Panc1 (cell line): Measurements from ENCODE around the gene SIAH3. TPM values are rescaled to one million over a fixed set of nuclear protein-coding genes. Genes with fewer than 3 reads are reported as not detected.

ENCODE experiments used
- ATAC-seq: fragments of 200-7000 bp; cut with Tn5 transposase; 2 replicates; pipeline ENCODE4 v1.9.1; 2020; ENCODE audit warnings: mild to moderate bottlenecking, moderate library complexity
- BruUV-seq: library from RNA; stranded (reverse); fragments of 400-500 nt; replicated peaks from 2 replicates; lab custom pipeline; 2021; lab: Mats Ljungman, UMichigan
- CTCF ChIA-PET: fragments of 300-600 bp; sonication (Branson Sonifier 250); formaldehyde crosslinking; loops from one replicate; lab custom pipeline; 2022; ENCODE audit warnings: antibody characterized with exemption; lab: Charles Lee
- POLR2A ChIA-PET: fragments of 300-600 bp; sonication (Branson Sonifier 250); formaldehyde crosslinking; loops from one replicate; lab custom pipeline; 2022; ENCODE audit warnings: antibody characterized with exemption; lab: Charles Lee
- DNase-seq: peaks from one replicate; pipeline ENCODE4 v3.0.0-alpha.2; 2010; ENCODE audit warnings: low read depth, low spot score
- H3K27ac ChIP-seq: 2 replicates; pipeline ENCODE4 v1.5.1; 2011; ENCODE audit warnings: mild to moderate bottlenecking, low read length, inconsistent platforms
- H3K27me3 ChIP-seq: fragments of 200-500 bp; sonication (Bioruptor generic); 2 replicates; pipeline ENCODE4 v1.6.0; 2014; ENCODE audit warnings: low read length, inconsistent platforms; ENCODE audit not compliant: control insufficient read depth, insufficient read depth
- H3K36me3 ChIP-seq: fragments of 200-500 bp; sonication (Bioruptor generic); 2 replicates; pipeline ENCODE4 v1.5.1; 2014; ENCODE audit warnings: inconsistent platforms, mild to moderate bottlenecking, low read length, moderate library complexity; ENCODE audit not compliant: control insufficient read depth, insufficient read depth
- H3K4me1 ChIP-seq: 2 replicates; pipeline ENCODE4 v1.5.1; 2011; ENCODE audit warnings: inconsistent platforms, mild to moderate bottlenecking, low read length, moderate library complexity; ENCODE audit not compliant: control insufficient read depth, insufficient read depth
- H3K4me3 ChIP-seq, 2 experiments: 2 replicates each; pipeline ENCODE4 v1.5.1; 2011 to 2012; ENCODE audit warnings: low read depth in 2 of 2, low read length in 2 of 2, mild to moderate bottlenecking in 2 of 2, inconsistent platforms in 1 of 2, moderate library complexity in 1 of 2
- H3K9me3 ChIP-seq: fragments of 200-500 bp; sonication (Bioruptor generic); 2 replicates; pipeline ENCODE4 v1.5.1; 2014; ENCODE audit warnings: low read depth, mild to moderate bottlenecking, inconsistent platforms, low read length, moderate library complexity; ENCODE audit not compliant: control insufficient read depth, insufficient read depth
- POLR2AphosphoS5 ChIP-seq: IDR thresholded peaks from 2 replicates; pipeline ENCODE4 v1.6.1; 2012; ENCODE audit warnings: mild to moderate bottlenecking, low read depth, low read length, moderate library complexity
- REST ChIP-seq, 2 experiments: IDR thresholded peaks; 2 replicates each; pipeline ENCODE4 v1.6.1; 2011 to 2012; ENCODE audit warnings: low read depth in 2 of 2, control low read depth in 1 of 2, low read length in 1 of 2, mild to moderate bottlenecking in 1 of 2, moderate library complexity in 1 of 2; ENCODE audit not compliant: insufficient read depth in 1 of 2
- SIN3A ChIP-seq: IDR thresholded peaks from 2 replicates; pipeline ENCODE4 v1.6.1; 2012; ENCODE audit warnings: low read depth, mild to moderate bottlenecking, low read length, moderate library complexity, borderline replicate concordance; ENCODE audit not compliant: insufficient read depth
- TCF7L2 ChIP-seq: IDR thresholded peaks from 2 replicates; pipeline ENCODE4 v1.6.1; 2011; ENCODE audit warnings: mild to moderate bottlenecking, low read depth, low read length, inconsistent platforms
- in situ Hi-C: cut with HindIII; loops from 2 replicates; pipeline ENCODE4 v1.10.0; 2016; ENCODE audit warnings: low sequenced_read_pairs, low pct_unique_long_range_greater_than_20kb
- intact Hi-C: fragments of 100-400 bp; cut with micrococcal nuclease; formaldehyde crosslinking; loops from one replicate; pipeline ENCODE4 v1.10.0; 2022; ENCODE audit not compliant: unreplicated experiment
- total RNA-seq: library from RNA; stranded (reverse); gene quantifications from one replicate; pipeline ENCODE4 v1.2.1, GENCODE V29; 2021; ENCODE audit not compliant: unreplicated experiment
- TF ChIP-seq, protein P1 (sequence below): fragments of 450-650 bp; IDR thresholded peaks from 2 replicates; pipeline ENCODE4 v1.5.1; 2017; ENCODE audit warnings: mild to moderate bottlenecking

Gene SIAH3
- total RNA-seq, 1 experiment from 2014 or later = not detected

GRCh38 chr13:45876781-45877180 lies 25.2 kb upstream of the SIAH3 start:
- TF ChIP-seq SIN3A = no peak
- no peak for TF ChIP-seq TCF7L2
- TF ChIP-seq, protein P1, sequence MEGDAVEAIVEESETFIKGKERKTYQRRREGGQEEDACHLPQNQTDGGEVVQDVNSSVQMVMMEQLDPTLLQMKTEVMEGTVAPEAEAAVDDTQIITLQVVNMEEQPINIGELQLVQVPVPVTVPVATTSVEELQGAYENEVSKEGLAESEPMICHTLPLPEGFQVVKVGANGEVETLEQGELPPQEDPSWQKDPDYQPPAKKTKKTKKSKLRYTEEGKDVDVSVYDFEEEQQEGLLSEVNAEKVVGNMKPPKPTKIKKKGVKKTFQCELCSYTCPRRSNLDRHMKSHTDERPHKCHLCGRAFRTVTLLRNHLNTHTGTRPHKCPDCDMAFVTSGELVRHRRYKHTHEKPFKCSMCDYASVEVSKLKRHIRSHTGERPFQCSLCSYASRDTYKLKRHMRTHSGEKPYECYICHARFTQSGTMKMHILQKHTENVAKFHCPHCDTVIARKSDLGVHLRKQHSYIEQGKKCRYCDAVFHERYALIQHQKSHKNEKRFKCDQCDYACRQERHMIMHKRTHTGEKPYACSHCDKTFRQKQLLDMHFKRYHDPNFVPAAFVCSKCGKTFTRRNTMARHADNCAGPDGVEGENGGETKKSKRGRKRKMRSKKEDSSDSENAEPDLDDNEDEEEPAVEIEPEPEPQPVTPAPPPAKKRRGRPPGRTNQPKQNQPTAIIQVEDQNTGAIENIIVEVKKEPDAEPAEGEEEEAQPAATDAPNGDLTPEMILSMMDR = no peak
- no peak for TF ChIP-seq POLR2AphosphoS5
- no peak for TF ChIP-seq REST (IDR thresholded peaks at IDR 0.05; ENCODE audit: insufficient read depth in 1 of 2, low read depth in 2 of 2, low read length in 1 of 2)

DNA sequence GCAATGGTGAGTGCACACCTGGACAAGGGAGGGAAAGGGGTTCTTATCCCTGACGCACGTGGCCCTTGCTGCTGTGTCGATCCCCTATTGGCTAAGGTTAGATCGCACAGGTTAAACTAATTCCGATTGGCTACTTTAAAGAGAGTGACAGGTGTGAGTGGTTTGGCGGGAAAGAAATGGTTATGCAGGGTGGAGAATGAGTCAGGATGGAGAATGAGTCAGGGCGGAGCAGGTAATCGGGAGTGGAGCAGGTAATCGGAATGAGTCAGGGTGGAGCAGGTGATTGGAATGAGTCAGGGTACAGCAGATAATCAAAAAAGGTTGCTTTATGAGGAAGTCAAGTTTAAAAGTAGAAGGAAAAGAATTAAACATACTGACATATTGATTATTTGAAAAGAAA lies 24.4 kb upstream of the SIAH3 start:
- H3K36me3 ChIP-seq = no peaks in the 10 kb centered on the region
- ATAC-seq (no peak), DNase-seq (no peak)
- no peaks in the 10 kb centered on the region for H3K9me3 ChIP-seq
- H3K4me3 ChIP-seq = no peak overlapping the region
- ChIA-PET POLR2A (no interaction called here), CTCF (no interaction called here)
- intact Hi-C loops (no loop called here), in situ Hi-C loops (no loop called here)
- no peak overlapping the region for H3K27ac ChIP-seq
- TF ChIP-seq, protein P1 = no peak
- TF ChIP-seq POLR2AphosphoS5 (no peak), REST (IDR thresholded peaks at IDR 0.05; ENCODE audit: insufficient read depth in 1 of 2, low read depth in 2 of 2, low read length in 1 of 2) (no peak), TCF7L2 (no peak), SIN3A (no peak)
- no peaks in the 10 kb centered on the region for H3K4me1 ChIP-seq
- H3K27me3 ChIP-seq = 0 out of 2 replicates have a peak, but pooled peaks cover 2% of the 10 kb centered on the region
- no TSS peak for BruUV-seq

More at GRCh38 chr13:45876781-45877180, 25.2 kb upstream of the SIAH3 start:
- Histone ChIP-seq H3K4me3 (no peak overlapping the region), H3K4me1 (no peaks in the 10 kb centered on the region), H3K27me3 (0 out of 2 replicates have a peak, but pooled peaks cover 2% of the 10 kb centered on the region), H3K9me3 (no peaks in the 10 kb centered on the region), H3K27ac (no peak overlapping the region), H3K36me3 (no peaks in the 10 kb centered on the region)
- intact Hi-C loops (no loop called here), in situ Hi-C loops (no loop called here)
- CTCF ChIA-PET = no interaction called here
- no TSS peak for BruUV-seq
- DNase-seq (no peak), ATAC-seq (no peak)
- POLR2A ChIA-PET = no interaction called here
